Testis (tissue), 3 donors: ENCODE data around the gene VPS26A. TPM values are rescaled to one million over a fixed set of nuclear protein-coding genes. Genes with fewer than 3 reads are reported as not detected.

ENCODE experiments used
- DNase-seq: peaks from one replicate; pipeline ENCODE4 v3.0.0-alpha.2; 2019
- H3K27ac ChIP-seq, 2 donors: fragments of 200-600 bp; sonication (generic); one replicate each; pipeline ENCODE4 v1.5.1; 2019
- H3K27me3 ChIP-seq: fragments of 200-600 bp; sonication (generic); one replicate; pipeline ENCODE4 v1.5.1; 2019
- H3K36me3 ChIP-seq: fragments of 200-600 bp; sonication (generic); one replicate; pipeline ENCODE4 v1.5.1; 2017; ENCODE audit warnings: low read depth; ENCODE audit errors: missing control alignments
- H3K4me1 ChIP-seq: fragments of 200-600 bp; sonication (generic); one replicate; pipeline ENCODE4 v1.5.1; 2019
- H3K4me3 ChIP-seq, 2 donors: fragments of 200-600 bp; sonication (generic); one replicate each; pipeline ENCODE4 v1.5.1; 2017 to 2019
- H3K9me3 ChIP-seq: fragments of 200-600 bp; sonication (generic); one replicate; pipeline ENCODE4 v1.5.1; 2017
- POLR2A ChIP-seq: fragments of 450-650 bp; IDR thresholded peaks from one replicate; pipeline ENCODE4 v1.6.1; 2017; ENCODE audit warnings: antibody characterized with exemption, mild to moderate bottlenecking, moderate library complexity
- WGBS, 2 donors: methylation state at CpG; one replicate each; pipeline ENCODE4 v1.1.5; 2018; 5-methylcytosine and 5-hydroxymethylcytosine counted together
- intact Hi-C: fragments of 100-400 bp; cut with DNase I; formaldehyde crosslinking; loops from one replicate; pipeline ENCODE4 v1.15.1; 2023; ENCODE audit warnings: low total_unique reads
- polyA plus RNA-seq: library from polyadenylated mRNA; stranded (reverse); fragments of 350-450 nt; fragmentation: Illumina TruSeq; extraction: RNeasy Lipid Tissue Mini Kit (QIAGEN cat#74804); gene quantifications from one replicate; pipeline ENCODE4 v1.2.3, GENCODE V29; 2014; ENCODE audit warnings: low read depth, low replicate concordance; ENCODE audit not compliant: insufficient read depth
- total RNA-seq, 2 donors: library from RNA; depleted of rRNA; stranded (reverse); fragments of >200 nt; gene quantifications; one replicate each; pipeline ENCODE4 v1.2.3, GENCODE V29; 2016
- TF ChIP-seq, protein P1 (sequence below), 3 experiments: fragments of 450-650 bp in 2 of 3; fragments of 200-600 bp in 1 of 3; sonication (generic) in 1 of 3; IDR thresholded peaks; one replicate each; pipeline ENCODE4 v1.5.1; 2016 to 2019; ENCODE audit warnings: antibody characterized with exemption in 3 of 3, mild to moderate bottlenecking in 2 of 3, moderate library complexity in 1 of 3

VPS26A gene
- total and polyA plus RNA-seq, 3 donors from 2014 or later, result 53.6 to 65.0 (median 59.8) TPM

DNA sequence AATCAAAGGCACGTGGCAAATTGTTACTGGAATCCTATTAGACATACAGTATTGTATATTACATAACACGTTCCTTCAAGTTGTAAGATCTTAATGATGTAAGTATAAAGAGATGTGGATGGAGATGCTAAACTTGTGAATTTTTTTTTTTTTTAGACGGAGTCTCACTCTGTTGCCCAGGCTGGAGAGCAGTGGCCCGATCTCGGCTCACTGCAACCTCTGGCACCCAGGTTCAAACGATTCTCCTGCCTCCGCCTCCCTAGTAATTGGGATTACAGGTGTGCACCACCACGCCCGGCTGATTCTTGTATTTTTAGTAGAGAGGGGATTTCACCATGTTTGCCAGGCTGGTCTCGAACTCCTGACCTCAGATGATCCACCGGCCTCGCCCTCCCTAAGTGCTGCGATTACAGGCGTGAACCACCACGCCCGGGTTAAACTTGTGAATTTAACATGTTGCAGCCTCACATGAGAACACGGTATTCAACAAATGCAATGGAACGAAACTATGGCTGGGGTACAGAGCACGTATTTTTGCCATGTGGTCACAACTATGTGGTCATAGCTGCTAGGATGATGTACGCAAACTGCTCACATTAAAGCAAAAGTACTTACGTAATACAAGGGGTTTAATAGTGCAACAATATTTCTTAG lies 55.2 kb downstream of the VPS26A start:
- TF ChIP-seq, protein P1, sequence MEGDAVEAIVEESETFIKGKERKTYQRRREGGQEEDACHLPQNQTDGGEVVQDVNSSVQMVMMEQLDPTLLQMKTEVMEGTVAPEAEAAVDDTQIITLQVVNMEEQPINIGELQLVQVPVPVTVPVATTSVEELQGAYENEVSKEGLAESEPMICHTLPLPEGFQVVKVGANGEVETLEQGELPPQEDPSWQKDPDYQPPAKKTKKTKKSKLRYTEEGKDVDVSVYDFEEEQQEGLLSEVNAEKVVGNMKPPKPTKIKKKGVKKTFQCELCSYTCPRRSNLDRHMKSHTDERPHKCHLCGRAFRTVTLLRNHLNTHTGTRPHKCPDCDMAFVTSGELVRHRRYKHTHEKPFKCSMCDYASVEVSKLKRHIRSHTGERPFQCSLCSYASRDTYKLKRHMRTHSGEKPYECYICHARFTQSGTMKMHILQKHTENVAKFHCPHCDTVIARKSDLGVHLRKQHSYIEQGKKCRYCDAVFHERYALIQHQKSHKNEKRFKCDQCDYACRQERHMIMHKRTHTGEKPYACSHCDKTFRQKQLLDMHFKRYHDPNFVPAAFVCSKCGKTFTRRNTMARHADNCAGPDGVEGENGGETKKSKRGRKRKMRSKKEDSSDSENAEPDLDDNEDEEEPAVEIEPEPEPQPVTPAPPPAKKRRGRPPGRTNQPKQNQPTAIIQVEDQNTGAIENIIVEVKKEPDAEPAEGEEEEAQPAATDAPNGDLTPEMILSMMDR (IDR thresholded peaks at IDR 0.05), result no peak
- TF ChIP-seq POLR2A, result no peak
- 30 to 33% methylated on average over 13 to 21 of the region's 21 CpGs for WGBS, 2 donors
- H3K4me3 ChIP-seq, result peak overlapping the region; percentile 95 to 99

DNA sequence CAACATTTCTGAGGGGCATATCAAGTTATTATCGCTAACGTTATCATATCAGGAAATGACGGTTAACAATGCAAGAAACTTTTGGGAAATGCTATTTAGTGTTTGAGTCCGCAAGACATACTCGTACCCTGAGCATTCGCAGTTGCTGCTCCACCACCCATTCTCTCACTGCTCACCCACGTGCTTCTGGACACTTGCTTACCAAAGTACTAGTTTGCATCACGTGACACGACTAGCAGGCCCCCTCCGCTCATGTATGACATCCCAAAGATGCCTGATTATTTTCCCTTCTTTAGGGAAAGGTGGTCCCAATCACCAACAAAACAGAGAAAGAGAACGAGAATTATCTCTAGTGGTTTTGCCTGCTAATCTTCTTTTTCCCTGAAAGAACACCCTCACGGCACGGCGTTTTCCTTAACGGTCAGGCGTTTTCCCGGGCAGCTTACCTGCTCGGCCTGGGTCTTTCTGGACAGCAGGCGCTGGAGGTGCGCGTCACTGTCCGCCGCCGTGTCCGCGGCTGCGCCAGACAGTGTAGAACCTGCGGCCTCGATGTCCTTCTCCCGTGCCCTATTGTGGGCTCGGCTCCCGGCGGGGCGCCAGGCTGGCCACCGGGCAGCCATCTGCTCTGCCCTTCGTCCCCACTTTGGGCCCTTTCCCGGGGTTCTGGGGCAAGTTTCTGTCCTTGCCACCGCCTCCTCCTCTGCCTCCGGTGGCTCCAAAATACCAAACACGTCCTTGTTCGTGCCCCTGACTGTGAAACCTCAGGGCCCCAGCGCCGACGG lies 56.0 kb downstream of the VPS26A start, which contains the start of gene SUPV3L1:
Gene SUPV3L1 (plus strand): TSS at position 492 of the 782 bp plus-strand sequence. CDS start 58 bp downstream, at position 550.
- H3K9me3 ChIP-seq, result no peaks in the 10 kb centered on the region
- H3K4me3 ChIP-seq, result peak within 1 kb of the TSS; percentile 95 to 99
- intact Hi-C loops, result no loop called here
- no peaks in the 10 kb centered on the region for H3K36me3 ChIP-seq
- TF ChIP-seq, protein P1 (IDR thresholded peaks at IDR 0.05), result peak in 1 of 3 experiments; percentile 13
- TF ChIP-seq POLR2A, result peak; percentile 44
- no peaks in the 10 kb centered on the region for H3K27me3 ChIP-seq
- peak; percentile 100 for DNase-seq
- 0% methylated on average over 38 to 44 of the region's 44 CpGs for WGBS, 2 donors
- H3K27ac ChIP-seq, result peak within 1 kb of the TSS; percentile 94 to 99
- H3K4me1 ChIP-seq, result peaks cover 14% of the 10 kb centered on the region

More for the DNA sequence above, 55.2 kb downstream of the VPS26A start:
- no peaks in the 10 kb centered on the region for H3K9me3 ChIP-seq
- intact Hi-C loops, result no loop called here
- DNase-seq, result no peak
- peaks cover 14% of the 10 kb centered on the region for H3K4me1 ChIP-seq
- H3K27ac ChIP-seq, result peak overlapping the region in 1 of 2 donors; percentile 94
- H3K27me3 ChIP-seq, result no peaks in the 10 kb centered on the region
- H3K36me3 ChIP-seq, result no peaks in the 10 kb centered on the region

DNA sequence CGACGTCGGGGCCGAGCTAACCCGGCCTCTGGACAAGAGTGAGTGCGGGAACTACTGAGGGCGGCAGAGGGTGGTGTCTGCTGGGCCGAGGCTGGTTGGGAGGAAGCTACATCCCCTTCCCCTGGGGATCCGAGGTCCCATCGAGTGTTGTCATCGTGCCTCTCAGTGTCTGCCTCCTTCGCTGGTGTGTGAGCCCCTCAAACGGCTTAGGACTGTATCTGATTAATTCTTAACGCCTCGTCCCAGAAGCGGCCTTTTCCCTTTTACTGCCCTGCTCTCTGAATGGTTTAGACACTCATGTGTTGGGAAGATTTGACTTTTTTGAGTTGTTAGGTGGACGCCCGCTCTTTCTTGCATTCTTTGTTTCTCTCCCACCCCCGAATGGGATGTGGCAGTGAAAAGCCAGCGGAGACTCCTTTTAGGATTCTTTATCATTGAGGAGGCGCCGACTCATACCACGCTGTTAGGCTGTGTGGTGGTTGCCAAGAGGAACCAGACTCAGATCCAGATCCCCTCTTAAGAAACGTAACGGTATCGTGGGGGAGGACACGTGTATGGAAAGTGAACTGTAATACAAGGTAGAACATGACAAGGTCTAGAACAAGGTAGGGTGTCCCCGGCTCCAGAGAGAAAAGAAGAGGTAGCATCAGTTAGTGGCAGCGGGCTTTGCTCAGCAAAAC lies 56.7 kb downstream of the VPS26A start:
- Histone ChIP-seq H3K9me3 (no peaks in the 10 kb centered on the region), H3K4me1 (peaks cover 14% of the 10 kb centered on the region), H3K27me3 (no peaks in the 10 kb centered on the region), H3K36me3 (no peaks in the 10 kb centered on the region), H3K4me3 (peak overlapping the region; percentile 95 to 99), H3K27ac (peak overlapping the region; percentile 94 to 99)
- TF ChIP-seq POLR2A, result no peak
- TF ChIP-seq, protein P1 (IDR thresholded peaks at IDR 0.05), result no peak
- 1 to 2% methylated on average over 23 to 29 of the region's 29 CpGs for WGBS, 2 donors
- peak; percentile 21 for DNase-seq
- intact Hi-C loops, result no loop called here

DNA sequence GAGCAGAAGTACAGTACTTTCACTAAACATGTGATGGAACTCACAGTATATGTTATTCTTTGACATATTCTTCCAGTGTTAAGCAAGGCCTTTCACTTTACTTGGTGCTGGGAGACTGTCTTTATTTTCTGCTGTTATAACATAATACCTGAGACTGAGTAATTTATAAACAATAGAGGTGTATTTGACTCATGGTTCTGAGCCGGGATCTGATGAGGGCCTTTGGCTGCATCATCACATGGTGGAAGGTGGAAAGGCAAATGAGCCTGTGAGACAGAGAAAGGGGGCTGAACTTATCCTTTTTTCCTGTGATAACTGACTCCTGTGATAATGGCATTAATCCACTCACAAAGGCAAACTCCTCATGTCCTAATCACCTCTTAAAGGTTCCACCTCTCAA lies 57.5 kb downstream of the VPS26A start:
- no peak for DNase-seq
- Histone ChIP-seq H3K36me3 (no peaks in the 10 kb centered on the region), H3K4me3 (no peak overlapping the region), H3K9me3 (no peaks in the 10 kb centered on the region), H3K27ac (no peak overlapping the region), H3K27me3 (no peaks in the 10 kb centered on the region), H3K4me1 (peaks cover 14% of the 10 kb centered on the region)
- TF ChIP-seq, protein P1 (IDR thresholded peaks at IDR 0.05), result no peak
- no peak for TF ChIP-seq POLR2A
- intact Hi-C loops, result no loop called here
- 35 to 64% methylated on average over 1 of the region's 1 CpG for WGBS, 2 donors
